Lower leg skin (tissue), 4 donors: ENCODE measurements around the gene SLC25A6. TPM values are rescaled to one million over a fixed set of nuclear protein-coding genes. Genes with fewer than 3 reads are reported as not detected.
"Not testable (repeated sequence)": the region's sequence is repeated elsewhere in the genome, so short reads cannot be mapped to it uniquely, and the experiment has no call there.

Experiments
- DNase-seq, 2 donors: peaks; one replicate each; pipeline ENCODE4 v3.0.0-alpha.2; 2019; ENCODE audit warnings: low spot score in 2 of 2
- H3K4me3 ChIP-seq: fragments of 200-600 bp; sonication (generic); 2 replicates; pipeline ENCODE4 v1.5.1; 2017; ENCODE audit warnings: mild to moderate bottlenecking, low read depth; ENCODE audit not compliant: poor library complexity, severe bottlenecking
- POLR2A ChIP-seq, 2 donors: fragments of 450-650 bp; IDR thresholded peaks; one replicate each; pipeline ENCODE4 v1.6.1; 2016 to 2017; ENCODE audit warnings: antibody characterized with exemption in 2 of 2, mild to moderate bottlenecking in 1 of 2, moderate library complexity in 1 of 2
- WGBS, 2 donors: methylation state at CpG; one replicate each; pipeline ENCODE4 v1.1.5; 2018; 5-methylcytosine and 5-hydroxymethylcytosine counted together
- intact Hi-C: fragments of 100-400 bp; cut with DNase I; formaldehyde crosslinking; loops from one replicate; pipeline ENCODE4 v1.15.0; 2023; ENCODE audit warnings: low total_unique reads
- total RNA-seq, 4 donors: library from RNA; depleted of rRNA; stranded (reverse); fragments of >200 nt; gene quantifications; one replicate each; pipeline ENCODE4 v1.1.0, GENCODE V29; 2016
- TF ChIP-seq, protein P1 (sequence below), 3 donors: fragments of 450-650 bp; IDR thresholded peaks; one replicate each; pipeline ENCODE4 v1.5.1; 2016; ENCODE audit warnings: antibody characterized with exemption in 3 of 3, mild to moderate bottlenecking in 3 of 3, moderate library complexity in 2 of 3

The SLC25A6 gene
- total RNA-seq, 4 donors from 2014 or later = 187 to 282 (median 260) TPM

DNA sequence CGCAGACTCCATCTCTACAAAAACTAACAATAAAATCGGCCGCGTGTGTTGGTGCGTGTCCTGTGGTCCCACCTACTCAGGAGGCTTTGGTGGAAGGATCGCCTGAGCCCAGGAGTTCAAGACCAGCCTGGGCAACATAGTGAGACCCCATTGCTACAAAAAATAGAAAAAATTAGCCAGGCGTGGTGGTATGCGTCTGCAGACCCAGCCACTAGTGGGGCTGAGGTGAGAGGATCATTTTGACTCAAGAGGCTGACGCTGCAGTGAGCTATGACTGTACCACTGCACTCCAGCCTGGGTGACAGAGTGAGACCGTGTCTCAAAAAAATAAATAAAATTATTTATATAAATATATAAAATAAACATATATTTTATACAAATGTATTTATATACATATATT lies 38.5 kb upstream of the SLC25A6 start:
- intact Hi-C loops = no loop called here
- no peak for DNase-seq
- WGBS, 2 donors = 93 to 96% methylated on average over 10 of the region's 10 CpGs

DNA sequence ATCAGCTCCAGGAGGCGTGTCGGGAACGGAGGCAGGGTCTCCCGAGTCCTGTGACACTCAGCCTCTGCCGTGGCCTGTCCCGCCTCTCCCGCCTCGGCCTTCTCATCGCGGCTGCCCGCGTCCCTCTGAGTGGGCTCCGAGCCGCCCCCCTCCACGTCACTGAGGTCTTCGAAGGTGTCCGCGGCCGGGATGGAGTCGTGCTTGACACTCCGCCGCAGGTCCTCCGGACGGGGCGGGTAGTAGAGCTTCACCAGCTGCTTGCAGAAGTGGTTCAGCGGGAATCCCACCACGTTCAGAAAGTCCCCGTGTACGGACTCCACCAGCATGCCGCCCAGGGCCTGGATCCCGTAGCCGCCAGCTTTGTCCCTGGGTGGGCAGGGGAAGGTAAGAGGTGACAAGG lies 35.8 kb upstream of the SLC25A6 start:
- intact Hi-C loops = no loop called here
- no peak for DNase-seq
- H3K4me3 ChIP-seq = no peak overlapping the region
- 94 to 95% methylated on average over 32 of the region's 32 CpGs for WGBS, 2 donors
- no peak for TF ChIP-seq POLR2A (IDR thresholded peaks at IDR 0.05)
- TF ChIP-seq, protein P1, sequence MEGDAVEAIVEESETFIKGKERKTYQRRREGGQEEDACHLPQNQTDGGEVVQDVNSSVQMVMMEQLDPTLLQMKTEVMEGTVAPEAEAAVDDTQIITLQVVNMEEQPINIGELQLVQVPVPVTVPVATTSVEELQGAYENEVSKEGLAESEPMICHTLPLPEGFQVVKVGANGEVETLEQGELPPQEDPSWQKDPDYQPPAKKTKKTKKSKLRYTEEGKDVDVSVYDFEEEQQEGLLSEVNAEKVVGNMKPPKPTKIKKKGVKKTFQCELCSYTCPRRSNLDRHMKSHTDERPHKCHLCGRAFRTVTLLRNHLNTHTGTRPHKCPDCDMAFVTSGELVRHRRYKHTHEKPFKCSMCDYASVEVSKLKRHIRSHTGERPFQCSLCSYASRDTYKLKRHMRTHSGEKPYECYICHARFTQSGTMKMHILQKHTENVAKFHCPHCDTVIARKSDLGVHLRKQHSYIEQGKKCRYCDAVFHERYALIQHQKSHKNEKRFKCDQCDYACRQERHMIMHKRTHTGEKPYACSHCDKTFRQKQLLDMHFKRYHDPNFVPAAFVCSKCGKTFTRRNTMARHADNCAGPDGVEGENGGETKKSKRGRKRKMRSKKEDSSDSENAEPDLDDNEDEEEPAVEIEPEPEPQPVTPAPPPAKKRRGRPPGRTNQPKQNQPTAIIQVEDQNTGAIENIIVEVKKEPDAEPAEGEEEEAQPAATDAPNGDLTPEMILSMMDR (IDR thresholded peaks at IDR 0.05) = no peak

More for the DNA sequence above, 38.5 kb upstream of the SLC25A6 start:
- no peak for TF ChIP-seq POLR2A (IDR thresholded peaks at IDR 0.05)
- H3K4me3 ChIP-seq = no peak overlapping the region

DNA sequence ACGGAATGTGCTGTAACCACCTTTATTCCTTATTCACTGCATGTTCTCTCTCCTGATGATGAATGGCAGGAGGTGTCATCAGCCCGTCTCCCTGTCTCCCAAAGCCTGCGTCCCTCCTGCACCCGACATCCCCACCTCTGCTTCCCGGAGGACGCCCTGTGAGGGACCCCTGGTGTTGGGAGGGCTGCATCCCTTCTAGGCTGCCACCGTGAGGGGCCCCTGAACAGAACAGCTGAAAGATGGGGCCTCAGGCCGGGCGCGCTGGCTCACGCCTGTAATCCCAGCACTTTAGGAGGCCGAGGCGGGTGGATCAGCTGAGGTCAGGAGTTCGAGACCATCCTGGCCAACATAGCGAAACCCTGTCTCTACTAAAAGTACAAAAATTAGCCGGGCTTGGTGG lies 34.4 kb upstream of the SLC25A6 start:
- H3K4me3 ChIP-seq, intact Hi-C loops, DNase-seq: not testable (repeated sequence)
- 89% methylated on average over 16 of the region's 16 CpGs for WGBS, 2 donors

DNA sequence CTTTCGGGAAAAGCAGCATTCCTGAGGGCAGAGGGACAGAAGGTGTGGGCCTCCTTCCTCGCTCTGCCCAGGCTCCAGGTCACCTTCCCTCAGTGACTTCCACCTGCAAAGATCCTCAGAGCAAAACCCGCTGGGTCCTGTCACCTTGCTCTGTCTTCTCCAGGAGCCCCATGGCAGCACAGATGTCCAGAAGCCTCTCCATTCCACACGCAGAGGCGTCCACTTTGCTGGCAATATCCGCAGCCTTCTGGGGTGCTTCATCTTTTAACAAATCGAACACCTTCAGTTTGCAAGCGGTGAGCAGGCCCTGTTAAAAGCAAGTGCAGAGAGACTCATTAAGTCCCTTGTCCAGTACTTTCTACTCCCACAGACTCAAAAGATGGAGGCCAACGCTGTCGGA lies 33.5 kb upstream of the SLC25A6 start:
- intact Hi-C loops = no loop called here
- WGBS, 2 donors = 78% methylated on average over 10 of the region's 10 CpGs
- DNase-seq = no peak

DNA sequence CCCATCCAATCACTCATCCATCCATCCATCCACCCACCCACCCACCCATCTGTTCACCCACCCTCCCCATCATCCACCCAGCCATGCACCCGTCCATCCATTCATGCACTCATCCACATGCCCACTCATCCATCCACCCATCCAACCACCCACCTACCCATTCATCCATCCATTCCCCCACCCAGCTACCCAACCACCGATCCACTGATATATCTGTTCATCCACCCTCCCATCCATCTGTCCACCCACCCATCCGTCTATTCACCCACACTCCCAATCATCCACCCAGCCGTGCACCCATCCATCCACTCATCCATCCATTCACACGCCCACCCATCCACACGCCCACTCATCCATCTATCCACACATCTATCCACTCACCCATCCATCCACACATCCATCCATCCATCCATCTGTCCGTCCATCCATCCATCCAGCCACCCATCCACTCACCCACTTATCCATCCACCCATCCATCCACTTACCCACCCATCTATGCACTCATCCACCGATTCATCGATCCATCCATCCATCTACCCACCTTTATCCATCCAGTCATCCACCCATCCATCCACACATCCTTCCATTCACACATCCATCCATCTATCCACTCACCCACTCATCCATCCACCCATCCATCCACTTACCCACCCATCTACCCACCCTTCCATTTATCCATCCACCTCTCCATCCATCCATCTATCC lies 32.4 kb upstream of the SLC25A6 start:
- DNase-seq = no peak
- WGBS, 2 donors = 73 to 76% methylated on average over 9 of the region's 9 CpGs
- no peak overlapping the region for H3K4me3 ChIP-seq
- intact Hi-C loops = no loop called here
- no peak for TF ChIP-seq POLR2A (IDR thresholded peaks at IDR 0.05)
- TF ChIP-seq, protein P1 (IDR thresholded peaks at IDR 0.05) = no peak

More for the DNA sequence above, 33.5 kb upstream of the SLC25A6 start:
- TF ChIP-seq POLR2A (IDR thresholded peaks at IDR 0.05) = no peak
- TF ChIP-seq, protein P1 (IDR thresholded peaks at IDR 0.05) = no peak
- no peak overlapping the region for H3K4me3 ChIP-seq

DNA sequence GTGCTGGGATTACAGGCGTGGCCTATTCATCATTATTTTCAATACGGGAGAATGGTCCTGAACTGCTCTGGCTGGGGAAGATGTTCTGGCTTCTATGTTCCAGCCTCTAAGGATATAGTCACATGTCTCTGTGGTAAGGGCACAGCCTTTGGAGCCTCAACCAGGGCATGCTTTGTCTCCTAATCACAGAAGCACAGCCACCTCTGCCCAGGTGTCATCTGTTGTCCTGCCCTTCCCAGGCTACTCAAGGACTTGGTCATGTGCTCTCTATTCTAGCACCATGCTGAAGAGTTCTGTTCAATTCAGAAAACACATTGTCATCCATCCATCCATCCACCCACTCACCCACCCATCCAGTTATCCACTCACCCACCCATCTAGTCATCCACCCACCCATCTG lies 31.3 kb upstream of the SLC25A6 start:
- no peak for DNase-seq
- intact Hi-C loops = no loop called here
- TF ChIP-seq, protein P1 (IDR thresholded peaks at IDR 0.05) = no peak
- TF ChIP-seq POLR2A (IDR thresholded peaks at IDR 0.05) = no peak
- H3K4me3 ChIP-seq = no peak overlapping the region
- WGBS, 2 donors = 46 to 47% methylated on average over 2 of the region's 2 CpGs

DNA sequence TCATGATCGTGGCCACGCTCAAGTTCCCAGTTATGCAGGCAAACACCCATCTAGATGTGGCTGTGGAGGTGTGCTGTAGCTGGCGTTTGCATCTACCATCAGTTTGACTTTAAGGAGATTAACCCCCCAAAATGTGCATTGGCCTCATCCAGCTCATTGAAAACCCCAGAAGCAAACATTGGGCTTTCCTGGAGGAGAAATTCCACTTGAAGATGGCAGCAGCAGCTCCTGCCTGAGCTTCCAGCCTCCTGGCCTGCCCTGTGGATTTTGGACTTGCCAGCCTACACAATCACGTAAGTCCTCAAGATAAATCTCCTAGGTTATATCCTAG lies 30.2 kb upstream of the SLC25A6 start:
- WGBS, 2 donors = 95 to 98% methylated on average over 4 of the region's 4 CpGs
- intact Hi-C loops = no loop called here
- TF ChIP-seq, protein P1 (IDR thresholded peaks at IDR 0.05) = no peak
- TF ChIP-seq POLR2A (IDR thresholded peaks at IDR 0.05) = no peak
- no peak overlapping the region for H3K4me3 ChIP-seq
- no peak for DNase-seq
